Measurements from ENCODE around the gene GPHB5. TPM values are rescaled to one million over a fixed set of nuclear protein-coding genes. Genes with fewer than 3 reads are reported as not detected.
"Not testable (repeated sequence)": the region's sequence is repeated elsewhere in the genome, so short reads cannot be mapped to it uniquely, and the experiment has no call there.

GPHB5 gene
- total RNA-seq, 4 donors from 2014 or later: not detected

GRCh38 chr14:63286071-63286470 is 32.7 kb downstream of the GPHB5 start:
- in situ Hi-C loops (cut with MboI; ENCODE audit: low pct_ligation_motif_present in 1 of 4, low pct_unique_long_range_greater_than_20kb in 1 of 4, low sequenced_read_pairs in 3 of 4) (loop anchor here in 1 of 4 donors (25.0 kb wide), 1 partner anchor 1124 kb away; no protein-coding TSS in a partner anchor), intact Hi-C loops (cut with DNase I; ENCODE audit: low total_unique reads) (no loop called here)
- DNase-seq: no peak
- 48 to 60% methylated on average over 2 of the region's 2 CpGs for WGBS, 2 donors (ENCODE audit: low coverage in 1 of 2)
- Histone ChIP-seq H3K27ac (no peak overlapping the region), H3K27me3 (no peaks in the 10 kb centered on the region), H3K4me1 (peaks cover 0 to 15% (median 2%) of the 10 kb centered on the region in 4 donors), H3K4me3 (no peak overlapping the region), H3K36me3 (no peaks in the 10 kb centered on the region), H3K9me3 (no peaks in the 10 kb centered on the region)
- TF ChIP-seq POLR2AphosphoS5 (IDR thresholded peaks at IDR 0.05) (no peak), POLR2A (IDR thresholded peaks at IDR 0.05) (no peak), EP300 (IDR thresholded peaks at IDR 0.05; ENCODE audit: low read depth) (no peak)
- TF ChIP-seq, protein P1, sequence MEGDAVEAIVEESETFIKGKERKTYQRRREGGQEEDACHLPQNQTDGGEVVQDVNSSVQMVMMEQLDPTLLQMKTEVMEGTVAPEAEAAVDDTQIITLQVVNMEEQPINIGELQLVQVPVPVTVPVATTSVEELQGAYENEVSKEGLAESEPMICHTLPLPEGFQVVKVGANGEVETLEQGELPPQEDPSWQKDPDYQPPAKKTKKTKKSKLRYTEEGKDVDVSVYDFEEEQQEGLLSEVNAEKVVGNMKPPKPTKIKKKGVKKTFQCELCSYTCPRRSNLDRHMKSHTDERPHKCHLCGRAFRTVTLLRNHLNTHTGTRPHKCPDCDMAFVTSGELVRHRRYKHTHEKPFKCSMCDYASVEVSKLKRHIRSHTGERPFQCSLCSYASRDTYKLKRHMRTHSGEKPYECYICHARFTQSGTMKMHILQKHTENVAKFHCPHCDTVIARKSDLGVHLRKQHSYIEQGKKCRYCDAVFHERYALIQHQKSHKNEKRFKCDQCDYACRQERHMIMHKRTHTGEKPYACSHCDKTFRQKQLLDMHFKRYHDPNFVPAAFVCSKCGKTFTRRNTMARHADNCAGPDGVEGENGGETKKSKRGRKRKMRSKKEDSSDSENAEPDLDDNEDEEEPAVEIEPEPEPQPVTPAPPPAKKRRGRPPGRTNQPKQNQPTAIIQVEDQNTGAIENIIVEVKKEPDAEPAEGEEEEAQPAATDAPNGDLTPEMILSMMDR (IDR thresholded peaks at IDR 0.05): no peak

GRCh38 chr14:63283884-63284248 is 34.9 kb downstream of the GPHB5 start:
- Histone ChIP-seq H3K4me3 (no peak overlapping the region), H3K4me1 (peaks cover 0 to 15% (median 2%) of the 10 kb centered on the region in 4 donors), H3K36me3 (no peaks in the 10 kb centered on the region), H3K27me3 (no peaks in the 10 kb centered on the region), H3K27ac (peak overlapping the region in 2 of 4 donors; percentile 14 to 23), H3K9me3 (no peaks in the 10 kb centered on the region)
- in situ Hi-C loops (cut with MboI; ENCODE audit: low pct_ligation_motif_present in 1 of 4, low pct_unique_long_range_greater_than_20kb in 1 of 4, low sequenced_read_pairs in 3 of 4) (loop anchor here in 1 of 4 donors (25.0 kb wide), 1 partner anchor 1122 kb away; no protein-coding TSS in a partner anchor), intact Hi-C loops (cut with DNase I; ENCODE audit: low total_unique reads) (loop anchor here (5.0 kb wide), 1 partner anchor 1978 kb away; no protein-coding TSS in a partner anchor)
- TF ChIP-seq EP300 (IDR thresholded peaks at IDR 0.05; ENCODE audit: low read depth) (no peak), POLR2AphosphoS5 (IDR thresholded peaks at IDR 0.05) (no peak), POLR2A (IDR thresholded peaks at IDR 0.05) (no peak)
- TF ChIP-seq, protein P1 (IDR thresholded peaks at IDR 0.05): no peak
- no peak for DNase-seq
- WGBS, 2 donors (ENCODE audit: low coverage in 1 of 2): 61 to 65% methylated on average over 7 of the region's 7 CpGs

- TF ChIP-seq, protein P1 (IDR thresholded peaks at IDR 0.05): no peak
- no peak for TF ChIP-seq POLR2A (IDR thresholded peaks at IDR 0.05)
- TF ChIP-seq EP300 (IDR thresholded peaks at IDR 0.05; ENCODE audit: low read depth): no peak
- TF ChIP-seq POLR2AphosphoS5 (IDR thresholded peaks at IDR 0.05): peak in 1 of 3 donors; percentile 23
- in situ Hi-C loops (cut with MboI; ENCODE audit: low pct_ligation_motif_present in 1 of 4, low pct_unique_long_range_greater_than_20kb in 1 of 4, low sequenced_read_pairs in 3 of 4): loop anchor here in 1 of 4 donors (25.0 kb wide), 1 partner anchor 1121 kb away; no protein-coding TSS in a partner anchor
- intact Hi-C loops (cut with DNase I; ENCODE audit: low total_unique reads): loop anchor here (5.0 kb wide), 1 partner anchor 1979 kb away; no protein-coding TSS in a partner anchor
- H3K9me3 ChIP-seq: no peaks in the 10 kb centered on the region
- WGBS, 2 donors (ENCODE audit: low coverage in 1 of 2): 33 to 37% methylated on average over 7 to 8 of the region's 8 CpGs
- no peak for DNase-seq
- H3K36me3 ChIP-seq: no peaks in the 10 kb centered on the region
- no peak overlapping the region for H3K4me3 ChIP-seq
- H3K27ac ChIP-seq: peak overlapping the region in 2 of 4 donors; percentile 14 to 23
- H3K4me1 ChIP-seq: peaks cover 0 to 15% (median 2%) of the 10 kb centered on the region in 4 donors
- H3K27me3 ChIP-seq: no peaks in the 10 kb centered on the region
Measured at GRCh38 chr14:63282997-63283883, 35.5 kb downstream of the GPHB5 start.

- not testable (repeated sequence) for DNase-seq, H3K4me3 ChIP-seq, H3K36me3 ChIP-seq, H3K27me3 ChIP-seq, H3K9me3 ChIP-seq, H3K27ac ChIP-seq
- intact Hi-C loops (cut with DNase I; ENCODE audit: low total_unique reads) (loop anchor here (5.0 kb wide), 1 partner anchor 1982 kb away; no protein-coding TSS in a partner anchor), in situ Hi-C loops (cut with MboI; ENCODE audit: low pct_ligation_motif_present in 1 of 4, low pct_unique_long_range_greater_than_20kb in 1 of 4, low sequenced_read_pairs in 3 of 4) (loop anchor here in 3 of 4 donors (10.0 to 25.0 kb wide), 2 partner anchors 105 to 1118 kb away; no protein-coding TSS in a partner anchor)
- H3K4me1 ChIP-seq: peaks cover 0 to 11% (median under 1%) of the 10 kb centered on the region in 4 donors
- 91% methylated on average over 4 of the region's 4 CpGs; no CpG with 5 or more reads in 1 of the 2 donors for WGBS, 2 donors (ENCODE audit: low coverage in 1 of 2)
Measured at GRCh38 chr14:63279933-63280332, 38.8 kb downstream of the GPHB5 start.

Measured in transverse colon (tissue), 4 donors.